Measurements from ENCODE around the gene PAPOLA.

- TF ChIP-seq TAF1 (IDR thresholded peaks at IDR 0.05; ENCODE audit: borderline replicate concordance, insufficient read depth, low read length) (no peak), REST (IDR thresholded peaks at IDR 0.05; ENCODE audit: insufficient read depth in 1 of 2, low read depth in 2 of 2, low read length in 2 of 2) (no peak), POLR2AphosphoS5 (IDR thresholded peaks at IDR 0.05; ENCODE audit: low read depth, low read length) (no peak), FOXP2 (optimal IDR thresholded peaks at IDR 0.05; ENCODE audit: borderline replicate concordance, extremely low read depth, extremely low read length, insufficient read depth) (no peak), SIN3A (IDR thresholded peaks at IDR 0.05; ENCODE audit: borderline replicate concordance, insufficient read depth, low read length) (no peak)
These were observed 71.4 kb downstream of the PAPOLA start for GRCh38 chr14:96573473-96574100.

Data from PFSK-1 (cell line).